Sigmoid colon (tissue), 3 donors: ENCODE measurements around the gene NTN3.

Experiments used
- CTCF ChIP-seq, 4 experiments: fragments of 450-650 bp in 3 of 4; fragments of 200-600 bp in 1 of 4; IDR thresholded peaks; one replicate each; pipeline ENCODE4 v1.5.1; 2016 to 2019; ENCODE audit warnings: antibody characterized with exemption in 4 of 4, mild to moderate bottlenecking in 3 of 4, moderate library complexity in 2 of 4
- POLR2A ChIP-seq, 2 donors: fragments of 450-650 bp; IDR thresholded peaks; one replicate each; pipeline ENCODE4 v1.6.1; 2016; ENCODE audit warnings: antibody characterized with exemption in 2 of 2, mild to moderate bottlenecking in 2 of 2, moderate library complexity in 2 of 2

- TF ChIP-seq CTCF (IDR thresholded peaks at IDR 0.05) (no peak), POLR2A (IDR thresholded peaks at IDR 0.05) (no peak)
These were observed 11.3 kb upstream of the NTN3 start, which contains the start of gene TEDC2 for GRCh38 chr16:2459647-2460390.
